Cerebellar nuclear complex (tissue), 1 donor: ENCODE data around the gene INPP5E.
"Not testable (repeated sequence)": the region's sequence is repeated elsewhere in the genome, so short reads cannot be mapped to it uniquely, and the experiment has no call there.

ENCODE experiments used
- DNase-seq, 2 experiments: peaks; one replicate each; lab custom pipeline; 2025; lab: John Stamatoyannopoulos, UW

Gene INPP5E

GRCh38 chr9:136429683-136430491 is 9.8 kb downstream of the INPP5E start:
- DNase-seq = no peak

- DNase-seq = no peak
Measured at GRCh38 chr9:136429075-136429628, 10.5 kb downstream of the INPP5E start.

- no peak for DNase-seq
Measured at GRCh38 chr9:136426787-136427186, 12.9 kb downstream of the INPP5E start.

GRCh38 chr9:136425367-136425766 is 14.3 kb downstream of the INPP5E start:
- not testable (repeated sequence) for DNase-seq

GRCh38 chr9:136424750-136425362 is 14.8 kb downstream of the INPP5E start:
- DNase-seq = no peak

GRCh38 chr9:136423432-136424146 is 16.1 kb downstream of the INPP5E start:
- DNase-seq = no peak

- DNase-seq = no peak
Measured at GRCh38 chr9:136422876-136423275, 16.8 kb downstream of the INPP5E start.

GRCh38 chr9:136421791-136422190 is 17.9 kb downstream of the INPP5E start:
- no peak for DNase-seq

GRCh38 chr9:136419092-136419420 is 20.6 kb downstream of the INPP5E start:
- DNase-seq = no peak

GRCh38 chr9:136418182-136419091 is 21.2 kb downstream of the INPP5E start:
- no peak for DNase-seq

GRCh38 chr9:136416914-136417313 is 22.7 kb downstream of the INPP5E start:
- no peak for DNase-seq

- no peak for DNase-seq
Measured at GRCh38 chr9:136416427-136416826, 23.2 kb downstream of the INPP5E start.

- DNase-seq = no peak
Measured at GRCh38 chr9:136412962-136413361, 26.7 kb downstream of the INPP5E start.

- no peak for DNase-seq
Measured at GRCh38 chr9:136411378-136411777, 28.3 kb downstream of the INPP5E start.

GRCh38 chr9:136410500-136411287 is 29.0 kb downstream of the INPP5E start, which contains the start of the genes ENTR1 and PMPCA:
Gene ENTR1, minus strand, starts transcription at chr9:136410614. Its CDS starts 217 bp downstream, at chr9:136410397.
Gene PMPCA, plus strand, starts transcription at chr9:136410658. Its CDS starts 11 bp downstream, at chr9:136410669.
- peak; percentile 42 to 50 for DNase-seq

GRCh38 chr9:136409557-136410455 is 29.8 kb downstream of the INPP5E start:
- DNase-seq = no peak

- DNase-seq = no peak
Measured at GRCh38 chr9:136407911-136408310, 31.7 kb downstream of the INPP5E start.

- not testable (repeated sequence) for DNase-seq
Measured at GRCh38 chr9:136407061-136407460, 32.6 kb downstream of the INPP5E start.

GRCh38 chr9:136405904-136406303 is 33.7 kb downstream of the INPP5E start:
- not testable (repeated sequence) for DNase-seq
